Gastrocnemius medialis (tissue), 4 donors: Measurements from ENCODE around the gene ASXL3. TPM values are rescaled to one million over a fixed set of nuclear protein-coding genes. Genes with fewer than 3 reads are reported as not detected.
A peak's percentile ranks its signal among the peaks of the same experiment; 100 is the strongest.

Experiments used
- ATAC-seq, 2 donors: fragments of 150-250 bp; one replicate each; pipeline ENCODE4 v1.9.1; 2016
- DNase-seq, 2 donors: peaks; one replicate each; pipeline ENCODE4 v3.0.0-alpha.2; 2019
- H3K27ac ChIP-seq, 4 donors: fragments of 200-600 bp; sonication (generic); 1 replicate in 1 of 4; 2 replicates in 3 of 4; pipeline ENCODE4 v1.5.1; 2016 to 2018; ENCODE audit warnings: mild to moderate bottlenecking in 2 of 4, moderate library complexity in 1 of 4
- H3K27me3 ChIP-seq, 3 donors: fragments of 200-600 bp; sonication (generic) in 2 of 3; 1 replicate in 1 of 3; 2 replicates in 2 of 3; pipeline versions ENCODE4 v1.5.1 to v1.6.0; 2016 to 2019; ENCODE audit warnings: mild to moderate bottlenecking in 1 of 3, moderate library complexity in 1 of 3
- H3K36me3 ChIP-seq, 2 donors: fragments of 200-600 bp; sonication (generic) in 1 of 2; one replicate each; pipeline ENCODE4 v1.5.1; 2017 to 2018
- H3K4me1 ChIP-seq, 2 donors: fragments of 200-600 bp; sonication (generic) in 1 of 2; one replicate each; pipeline ENCODE4 v1.5.1; 2016 to 2017; ENCODE audit warnings: mild to moderate bottlenecking in 2 of 2
- H3K4me3 ChIP-seq, 4 donors: fragments of 200-600 bp; sonication (generic) in 3 of 4; 1 replicate in 1 of 4; 2 replicates in 3 of 4; pipeline ENCODE4 v1.5.1; 2016 to 2019; ENCODE audit warnings: mild to moderate bottlenecking in 2 of 4
- H3K9me3 ChIP-seq, 3 donors: fragments of 200-600 bp; sonication (generic) in 2 of 3; 1 replicate in 1 of 3; 2 replicates in 2 of 3; pipeline ENCODE4 v1.5.1; 2016 to 2019
- POLR2A ChIP-seq, 2 donors: fragments of 450-650 bp; IDR thresholded peaks; one replicate each; pipeline ENCODE4 v1.6.1; 2017; ENCODE audit warnings: antibody characterized with exemption in 2 of 2, mild to moderate bottlenecking in 2 of 2, moderate library complexity in 2 of 2
- in situ Hi-C, 4 donors: fragments of 200-750 bp; cut with MboI; loops; one replicate each; pipeline versions ENCODE4 v1.15.0 to v1.8.0; 2017; ENCODE audit warnings: low sequenced_read_pairs in 4 of 4
- intact Hi-C: fragments of 100-400 bp; cut with DNase I; formaldehyde crosslinking; loops from one replicate; pipeline ENCODE4 v1.15.1; 2023; ENCODE audit warnings: low total_unique reads
- total RNA-seq, 4 donors: library from RNA; depleted of rRNA; stranded (reverse); fragments of >200 nt; gene quantifications; one replicate each; pipeline versions ENCODE4 v1.1.0 to v1.2.3, GENCODE V29; 2016
- TF ChIP-seq, protein P1 (sequence below), 5 experiments: fragments of 450-650 bp in 3 of 5; fragments of 200-600 bp in 2 of 5; sonication (generic) in 2 of 5; IDR thresholded peaks in 4 of 5; conservative IDR thresholded peaks in 1 of 5; 1 replicate in 4 of 5; 2 replicates in 1 of 5; pipeline ENCODE4 v1.5.1; 2016 to 2019; ENCODE audit warnings: antibody characterized with exemption in 5 of 5, mild to moderate bottlenecking in 3 of 5, moderate library complexity in 3 of 5

Gene ASXL3
- total RNA-seq: under 1 TPM in 3 of 4 donors, not detected in 1; 0.04 to 0.12 (median 0.05) TPM

DNA sequence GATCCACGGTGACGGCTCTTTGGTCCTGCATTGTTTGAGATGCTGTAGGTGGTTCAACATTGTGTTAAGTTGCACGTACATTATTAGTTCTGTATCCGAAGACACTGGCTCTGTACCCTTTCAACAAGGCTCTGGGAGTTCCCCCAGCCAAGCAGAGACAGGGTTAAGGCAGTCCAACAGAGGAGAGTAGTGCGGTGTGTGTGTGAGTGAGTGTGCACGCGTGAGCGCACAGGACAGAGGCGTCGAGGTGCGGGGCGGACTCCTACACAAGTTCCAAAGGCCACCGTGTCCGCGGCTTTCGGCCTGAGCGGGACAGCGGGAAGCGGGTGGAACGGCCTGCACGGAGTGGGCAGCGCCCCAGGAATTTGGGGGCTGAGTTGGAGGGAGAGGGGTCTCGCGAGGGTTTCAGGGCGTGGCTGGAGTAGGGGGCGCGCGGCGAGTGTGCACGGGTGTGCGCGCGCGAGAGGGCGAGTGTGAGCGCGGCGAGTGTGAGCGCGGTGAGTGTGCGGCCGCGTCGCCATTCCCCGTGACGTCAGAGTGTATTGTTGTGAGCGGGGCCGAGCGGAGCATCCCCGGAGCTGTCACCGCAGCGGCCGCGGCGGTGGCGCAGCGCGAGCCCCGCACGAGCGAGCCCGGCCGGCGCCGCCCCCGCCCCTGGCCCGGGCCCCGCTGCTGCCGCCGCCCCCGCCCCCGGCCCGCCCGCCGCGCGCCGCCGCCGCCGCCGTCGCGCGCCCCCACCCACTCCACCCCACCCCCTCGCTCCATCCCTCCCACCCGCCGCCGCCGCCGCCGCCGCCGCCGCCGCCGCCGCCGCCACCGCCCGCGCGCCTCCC lies at the start of gene ASXL3:
TSS of gene ASXL3 (plus strand) at position 535 of the 833 bp plus-strand sequence. CDS start 413 bp downstream, outside the sequence.
- H3K4me3 ChIP-seq: peak within 1 kb of the TSS; percentile 55 to 58 (median 58)
- TF ChIP-seq POLR2A (IDR thresholded peaks at IDR 0.05): no peak
- TF ChIP-seq, protein P1, sequence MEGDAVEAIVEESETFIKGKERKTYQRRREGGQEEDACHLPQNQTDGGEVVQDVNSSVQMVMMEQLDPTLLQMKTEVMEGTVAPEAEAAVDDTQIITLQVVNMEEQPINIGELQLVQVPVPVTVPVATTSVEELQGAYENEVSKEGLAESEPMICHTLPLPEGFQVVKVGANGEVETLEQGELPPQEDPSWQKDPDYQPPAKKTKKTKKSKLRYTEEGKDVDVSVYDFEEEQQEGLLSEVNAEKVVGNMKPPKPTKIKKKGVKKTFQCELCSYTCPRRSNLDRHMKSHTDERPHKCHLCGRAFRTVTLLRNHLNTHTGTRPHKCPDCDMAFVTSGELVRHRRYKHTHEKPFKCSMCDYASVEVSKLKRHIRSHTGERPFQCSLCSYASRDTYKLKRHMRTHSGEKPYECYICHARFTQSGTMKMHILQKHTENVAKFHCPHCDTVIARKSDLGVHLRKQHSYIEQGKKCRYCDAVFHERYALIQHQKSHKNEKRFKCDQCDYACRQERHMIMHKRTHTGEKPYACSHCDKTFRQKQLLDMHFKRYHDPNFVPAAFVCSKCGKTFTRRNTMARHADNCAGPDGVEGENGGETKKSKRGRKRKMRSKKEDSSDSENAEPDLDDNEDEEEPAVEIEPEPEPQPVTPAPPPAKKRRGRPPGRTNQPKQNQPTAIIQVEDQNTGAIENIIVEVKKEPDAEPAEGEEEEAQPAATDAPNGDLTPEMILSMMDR (IDR thresholded peaks at IDR 0.05 in 4 of 5, conservative IDR thresholded peaks at IDR 0.05 in 1 of 5): no peak
- H3K9me3 ChIP-seq: no peaks in the 10 kb centered on the region
- peaks cover 24 to 59% (median 36%) of the 10 kb centered on the region in 3 donors for H3K27me3 ChIP-seq
- H3K4me1 ChIP-seq: peaks cover 0 to 5% of the 10 kb centered on the region in 2 donors
- DNase-seq (no peak), ATAC-seq (no peak)
- in situ Hi-C loops: no loop called here
- peak within 1 kb of the TSS in 1 of 4 donors; percentile 25 for H3K27ac ChIP-seq
- no peaks in the 10 kb centered on the region for H3K36me3 ChIP-seq
- intact Hi-C loops: no loop called here

DNA sequence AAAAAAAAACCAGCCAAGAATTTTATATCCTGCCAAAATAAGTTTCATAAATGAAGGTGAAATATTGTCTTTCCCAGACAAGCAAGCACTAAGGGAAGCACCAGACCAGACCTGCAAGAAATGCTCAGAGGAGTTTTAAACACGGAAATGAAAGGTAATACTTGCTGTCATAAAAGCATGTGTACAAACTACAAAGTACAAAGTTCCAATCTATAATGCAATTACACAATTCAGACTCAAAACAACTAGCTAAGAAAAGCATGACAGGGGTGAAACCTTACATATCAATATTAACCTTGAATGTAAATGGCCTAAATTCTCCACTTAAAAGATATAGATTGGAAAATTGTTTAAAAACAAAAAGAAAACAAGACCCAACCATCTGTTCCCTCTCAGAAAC lies 45.0 kb upstream of the ASXL3 start:
- no peak for DNase-seq
- no peak for TF ChIP-seq POLR2A (IDR thresholded peaks at IDR 0.05)
- TF ChIP-seq, protein P1 (IDR thresholded peaks at IDR 0.05 in 4 of 5, conservative IDR thresholded peaks at IDR 0.05 in 1 of 5): no peak
- Histone ChIP-seq H3K9me3 (no peaks in the 10 kb centered on the region), H3K27ac (no peak overlapping the region), H3K36me3 (no peaks in the 10 kb centered on the region), H3K4me3 (no peak overlapping the region), H3K4me1 (no peaks in the 10 kb centered on the region), H3K27me3 (no peaks in the 10 kb centered on the region)
- in situ Hi-C loops (no loop called here), intact Hi-C loops (no loop called here)
- ATAC-seq: no peak

DNA sequence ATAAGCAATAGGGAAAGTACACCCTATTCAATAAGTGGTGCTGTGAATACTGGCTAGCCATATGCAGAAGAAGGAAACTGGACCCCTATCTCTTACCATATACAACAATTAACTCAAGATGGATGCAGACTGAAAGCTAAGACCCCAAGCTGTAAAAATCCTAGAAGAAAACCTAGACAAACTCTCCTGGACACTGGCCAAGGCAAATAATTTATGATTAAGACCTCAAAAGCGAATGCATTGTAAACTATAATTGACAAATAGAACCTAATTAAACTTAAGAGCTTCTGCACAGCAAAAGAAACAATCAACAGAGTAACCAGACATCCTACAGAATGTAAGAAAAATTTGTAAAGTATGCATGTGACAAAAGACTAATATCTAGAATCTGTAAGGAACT lies 41.1 kb upstream of the ASXL3 start:
- in situ Hi-C loops (no loop called here), intact Hi-C loops (no loop called here)
- H3K27ac ChIP-seq: no peak overlapping the region
- H3K9me3 ChIP-seq: no peaks in the 10 kb centered on the region
- H3K4me3 ChIP-seq: no peak overlapping the region
- no peaks in the 10 kb centered on the region for H3K36me3 ChIP-seq
- ATAC-seq (no peak), DNase-seq (no peak)
- no peaks in the 10 kb centered on the region for H3K4me1 ChIP-seq
- no peaks in the 10 kb centered on the region for H3K27me3 ChIP-seq
- TF ChIP-seq, protein P1 (IDR thresholded peaks at IDR 0.05 in 4 of 5, conservative IDR thresholded peaks at IDR 0.05 in 1 of 5): no peak
- no peak for TF ChIP-seq POLR2A (IDR thresholded peaks at IDR 0.05)

DNA sequence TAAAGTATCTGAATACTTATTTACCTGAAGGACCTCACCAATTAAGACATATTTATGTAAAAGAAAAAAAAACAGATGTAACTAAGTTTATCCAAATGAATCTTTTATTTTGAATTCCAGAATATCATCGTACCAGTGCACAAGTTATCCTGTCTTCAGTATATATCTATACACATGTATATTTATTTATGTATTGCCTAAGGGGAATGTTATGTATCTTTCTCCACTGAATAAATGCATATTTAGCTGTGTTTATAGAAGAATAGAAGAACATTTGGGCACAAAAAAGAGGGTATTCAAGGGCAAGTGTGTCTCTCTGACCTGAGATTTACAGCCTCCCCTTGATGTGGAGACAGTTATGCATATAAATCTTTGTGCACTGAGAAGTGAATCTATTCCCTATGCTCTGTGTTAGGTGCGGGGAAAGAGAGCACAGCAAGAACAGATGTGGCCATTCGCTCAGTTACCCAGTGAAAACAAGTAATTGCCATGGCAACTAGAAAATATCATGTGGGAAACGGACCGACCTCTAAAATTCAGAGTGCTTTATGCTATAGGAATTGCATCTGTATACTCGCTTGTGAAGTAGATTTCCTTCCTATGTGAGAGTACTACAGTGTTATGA lies 39.5 kb upstream of the ASXL3 start:
- no peaks in the 10 kb centered on the region for H3K36me3 ChIP-seq
- H3K27me3 ChIP-seq: no peaks in the 10 kb centered on the region
- intact Hi-C loops (no loop called here), in situ Hi-C loops (no loop called here)
- no peaks in the 10 kb centered on the region for H3K9me3 ChIP-seq
- H3K27ac ChIP-seq: no peak overlapping the region
- H3K4me1 ChIP-seq: no peaks in the 10 kb centered on the region
- ATAC-seq (no peak), DNase-seq (no peak)
- TF ChIP-seq, protein P1 (IDR thresholded peaks at IDR 0.05 in 4 of 5, conservative IDR thresholded peaks at IDR 0.05 in 1 of 5): no peak
- no peak for TF ChIP-seq POLR2A (IDR thresholded peaks at IDR 0.05)
- no peak overlapping the region for H3K4me3 ChIP-seq
